Measurements from ENCODE around the gene TMEM138. TPM values are rescaled to one million over a fixed set of nuclear protein-coding genes. Genes with fewer than 3 reads are reported as not detected.
A peak's percentile ranks its signal among the peaks of the same experiment; 100 is the strongest.

Gene TMEM138
- total and polyA plus RNA-seq, 2 of the 4 experiments (the other 2 are of a cell fraction) = 16.8 to 53.2 TPM

DNA sequence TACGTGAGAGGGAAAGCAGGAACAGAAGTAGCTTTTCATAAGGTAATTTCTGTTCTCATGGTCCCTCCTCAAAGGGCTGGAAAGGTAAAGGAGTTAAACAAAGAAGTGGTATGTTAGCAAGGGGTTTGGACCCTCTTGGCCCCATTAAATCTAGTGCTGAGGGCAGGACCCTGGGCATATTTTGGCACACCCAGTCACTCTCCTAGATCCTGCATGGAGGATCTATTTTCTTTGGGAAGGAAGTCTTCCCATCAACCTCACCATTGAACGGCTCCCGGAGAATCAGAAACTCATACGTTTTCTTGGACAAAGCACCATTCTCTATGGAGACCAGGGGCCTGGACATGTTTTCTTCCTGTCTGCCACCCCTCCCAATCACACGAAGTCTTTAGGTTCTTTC, 41.9 kb downstream of the TMEM138 start:
- BruUV-seq (replicated peaks) = TSS peak; percentile 59
- no peak overlapping the region for H2BK20ac ChIP-seq (ENCODE audit: low read depth, low read length)
- no peaks in the 10 kb centered on the region for H3K27me3 ChIP-seq (ENCODE audit: control insufficient read depth, insufficient read depth, low read length)
- H3K9me3 ChIP-seq (ENCODE audit: control insufficient read depth, insufficient read depth, low read length) = no peaks in the 10 kb centered on the region
- DNase-seq (no peak), ATAC-seq (ENCODE audit: low read depth) (no peak)
- no peak overlapping the region for H4K8ac ChIP-seq (ENCODE audit: low read depth in 2 of 2, low read length in 2 of 2)
- intact Hi-C loops (cut with micrococcal nuclease) (loop anchor here (5.0 kb wide), 1 partner anchor 82 kb away; no protein-coding TSS in a partner anchor), in situ Hi-C loops (cut with MboI; ENCODE audit: low sequenced_read_pairs) (no loop called here), dilution Hi-C loops (cut with HindIII; ENCODE audit: low sequenced_read_pairs, unreplicated experiment) (no loop called here)
- POLR2A ChIA-PET (ENCODE audit: unreplicated experiment) = no interaction called here
- H3K27ac ChIP-seq (ENCODE audit: insufficient read depth, low read length) = no peak overlapping the region
- no peak overlapping the region for H3K14ac ChIP-seq (replicated peaks; ENCODE audit: low read depth, low read length)
- peaks cover 12 to 27% of the 10 kb centered on the region in 2 experiments for H3K79me1 ChIP-seq (ENCODE audit: low read depth in 1 of 2, low read length in 2 of 2)
- WGBS, 2 experiments (ENCODE audit: extremely low coverage in 2 of 2, insufficient read length in 1 of 2) = 100% methylated on average over 1 of the region's 5 CpGs; no CpG with 5 or more reads in 1 of the 2 experiments
- H2AK5ac ChIP-seq (ENCODE audit: low read depth, low read length) = no peak overlapping the region
- 0 out of 2 replicates have a peak, but pooled peaks cover 4% of the 10 kb centered on the region for H3K9me1 ChIP-seq (ENCODE audit: insufficient read depth, low read length)
- H2BK15ac ChIP-seq (ENCODE audit: low read depth, low read length) = no peak overlapping the region
- no peak overlapping the region for H3K4ac ChIP-seq (ENCODE audit: low read depth, low read length)
- H2AK9ac ChIP-seq (replicated peaks; ENCODE audit: low read depth, low read length, poor library complexity) = no peak overlapping the region
- CTCF ChIA-PET = no interaction called here
- no peak overlapping the region for H2BK5ac ChIP-seq (ENCODE audit: low read depth, low read length, poor library complexity, severe bottlenecking)
- no peak overlapping the region for H4K91ac ChIP-seq (ENCODE audit: insufficient read depth, low read depth, low read length)
- H3K4me1 ChIP-seq (ENCODE audit: control insufficient read depth, insufficient read depth, low read length) = no peaks in the 10 kb centered on the region
- H3K56ac ChIP-seq (ENCODE audit: extremely low read depth, insufficient read depth, low read length) = no peak overlapping the region
- H2AFZ ChIP-seq (replicated peaks; ENCODE audit: low read length, poor library complexity) = no peak overlapping the region
- H2BK120ac ChIP-seq (ENCODE audit: low read depth, low read length) = no peak overlapping the region
- peaks cover 47% of the 10 kb centered on the region for H3K36me3 ChIP-seq (ENCODE audit: control insufficient read depth, insufficient read depth, low read length)
- H3K18ac ChIP-seq (ENCODE audit: low read depth, low read length) = no peak overlapping the region
- no peak overlapping the region for H3K9ac ChIP-seq (ENCODE audit: low read depth, low read length)
- H4K5ac ChIP-seq (ENCODE audit: low read depth, low read length) = no peak overlapping the region
- 0 out of 2 replicates have a peak, but pooled peaks cover 5% of the 10 kb centered on the region for H4K20me1 ChIP-seq (ENCODE audit: insufficient read depth, low read length)
- H3K4me2 ChIP-seq (ENCODE audit: low read depth, low read length) = no peak overlapping the region
- TF ChIP-seq MXI1 (IDR thresholded peaks at IDR 0.05; ENCODE audit: borderline replicate concordance, low read depth, low read length) = no peak
- TF ChIP-seq RAD21 (IDR thresholded peaks at IDR 0.05; ENCODE audit: low read length) = no peak
- no peak for TF ChIP-seq SMC3 (IDR thresholded peaks at IDR 0.05; ENCODE audit: low read depth, low read length)
- TF ChIP-seq POLR2A (IDR thresholded peaks at IDR 0.05; ENCODE audit: low read depth, low read length) = no peak
- TF ChIP-seq, protein P1, sequence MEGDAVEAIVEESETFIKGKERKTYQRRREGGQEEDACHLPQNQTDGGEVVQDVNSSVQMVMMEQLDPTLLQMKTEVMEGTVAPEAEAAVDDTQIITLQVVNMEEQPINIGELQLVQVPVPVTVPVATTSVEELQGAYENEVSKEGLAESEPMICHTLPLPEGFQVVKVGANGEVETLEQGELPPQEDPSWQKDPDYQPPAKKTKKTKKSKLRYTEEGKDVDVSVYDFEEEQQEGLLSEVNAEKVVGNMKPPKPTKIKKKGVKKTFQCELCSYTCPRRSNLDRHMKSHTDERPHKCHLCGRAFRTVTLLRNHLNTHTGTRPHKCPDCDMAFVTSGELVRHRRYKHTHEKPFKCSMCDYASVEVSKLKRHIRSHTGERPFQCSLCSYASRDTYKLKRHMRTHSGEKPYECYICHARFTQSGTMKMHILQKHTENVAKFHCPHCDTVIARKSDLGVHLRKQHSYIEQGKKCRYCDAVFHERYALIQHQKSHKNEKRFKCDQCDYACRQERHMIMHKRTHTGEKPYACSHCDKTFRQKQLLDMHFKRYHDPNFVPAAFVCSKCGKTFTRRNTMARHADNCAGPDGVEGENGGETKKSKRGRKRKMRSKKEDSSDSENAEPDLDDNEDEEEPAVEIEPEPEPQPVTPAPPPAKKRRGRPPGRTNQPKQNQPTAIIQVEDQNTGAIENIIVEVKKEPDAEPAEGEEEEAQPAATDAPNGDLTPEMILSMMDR (conservative IDR thresholded peaks at IDR 0.05; ENCODE audit: low read depth, low read length) = no peak
- no peak for TF ChIP-seq CEBPB (IDR thresholded peaks at IDR 0.05; ENCODE audit: low read depth, low read length)
- TF ChIP-seq FOS (IDR thresholded peaks at IDR 0.05; ENCODE audit: low read depth, low read length) = no peak
- TF ChIP-seq, protein P2, sequence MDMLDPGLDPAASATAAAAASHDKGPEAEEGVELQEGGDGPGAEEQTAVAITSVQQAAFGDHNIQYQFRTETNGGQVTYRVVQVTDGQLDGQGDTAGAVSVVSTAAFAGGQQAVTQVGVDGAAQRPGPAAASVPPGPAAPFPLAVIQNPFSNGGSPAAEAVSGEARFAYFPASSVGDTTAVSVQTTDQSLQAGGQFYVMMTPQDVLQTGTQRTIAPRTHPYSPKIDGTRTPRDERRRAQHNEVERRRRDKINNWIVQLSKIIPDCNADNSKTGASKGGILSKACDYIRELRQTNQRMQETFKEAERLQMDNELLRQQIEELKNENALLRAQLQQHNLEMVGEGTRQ (IDR thresholded peaks at IDR 0.05; ENCODE audit: low read depth, low read length) = no peak
- no peak for TF ChIP-seq RCOR1 (IDR thresholded peaks at IDR 0.05; ENCODE audit: insufficient replicate concordance, low read length)
- TF ChIP-seq CHD1 (IDR thresholded peaks at IDR 0.05; ENCODE audit: low read depth, low read length) = no peak
- no peak for TF ChIP-seq NFE2L2 (IDR thresholded peaks at IDR 0.05; ENCODE audit: low read depth, low read length)
- TF ChIP-seq, protein P3, sequence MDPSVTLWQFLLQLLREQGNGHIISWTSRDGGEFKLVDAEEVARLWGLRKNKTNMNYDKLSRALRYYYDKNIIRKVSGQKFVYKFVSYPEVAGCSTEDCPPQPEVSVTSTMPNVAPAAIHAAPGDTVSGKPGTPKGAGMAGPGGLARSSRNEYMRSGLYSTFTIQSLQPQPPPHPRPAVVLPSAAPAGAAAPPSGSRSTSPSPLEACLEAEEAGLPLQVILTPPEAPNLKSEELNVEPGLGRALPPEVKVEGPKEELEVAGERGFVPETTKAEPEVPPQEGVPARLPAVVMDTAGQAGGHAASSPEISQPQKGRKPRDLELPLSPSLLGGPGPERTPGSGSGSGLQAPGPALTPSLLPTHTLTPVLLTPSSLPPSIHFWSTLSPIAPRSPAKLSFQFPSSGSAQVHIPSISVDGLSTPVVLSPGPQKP (IDR thresholded peaks at IDR 0.05; ENCODE audit: borderline replicate concordance, low read depth, low read length) = no peak
- no peak for TF ChIP-seq RFX5 (IDR thresholded peaks at IDR 0.05; ENCODE audit: low read depth, low read length)
- no peak for TF ChIP-seq BHLHE40 (IDR thresholded peaks at IDR 0.05; ENCODE audit: low read depth, low read length)
- H3K23ac ChIP-seq (ENCODE audit: low read depth, low read length) = no peak overlapping the region
- no peak overlapping the region for H3K4me3 ChIP-seq (ENCODE audit: insufficient read depth, low read depth, low read length)

All from IMR-90 (cell line).